Measurements from ENCODE around the gene C1orf35. TPM values are rescaled to one million over a fixed set of nuclear protein-coding genes. Genes with fewer than 3 reads are reported as not detected.
A peak's percentile ranks its signal among the peaks of the same experiment; 100 is the strongest.

C1orf35 gene
- total and polyA plus RNA-seq, 2 of the 4 experiments (the other 2 are of a cell fraction), result 4.3 to 13.0 TPM

GRCh38 chr1:228122921-228123441 is 19.9 kb upstream of the C1orf35 start:
- Histone ChIP-seq H4K91ac (ENCODE audit: insufficient read depth, low read depth, low read length) (no peak overlapping the region), H2AK5ac (ENCODE audit: low read depth, low read length) (no peak overlapping the region), H3K79me1 (ENCODE audit: low read depth in 1 of 2, low read length in 2 of 2) (no peaks in the 10 kb centered on the region), H3K23ac (ENCODE audit: low read depth, low read length) (no peak overlapping the region), H4K8ac (ENCODE audit: low read depth in 2 of 2, low read length in 2 of 2) (no peak overlapping the region), H3K27me3 (ENCODE audit: control insufficient read depth, insufficient read depth, low read length) (peaks cover 20% of the 10 kb centered on the region), H3K18ac (ENCODE audit: low read depth, low read length) (no peak overlapping the region), H2BK5ac (ENCODE audit: low read depth, low read length, poor library complexity, severe bottlenecking) (no peak overlapping the region), H2BK20ac (ENCODE audit: low read depth, low read length) (no peak overlapping the region), H3K36me3 (ENCODE audit: control insufficient read depth, insufficient read depth, low read length) (no peaks in the 10 kb centered on the region), H2AK9ac (replicated peaks; ENCODE audit: low read depth, low read length, poor library complexity) (no peak overlapping the region), H3K4me3 (ENCODE audit: insufficient read depth, low read depth, low read length) (no peak overlapping the region), H2AFZ (replicated peaks; ENCODE audit: low read length, poor library complexity) (no peak overlapping the region), H3K9me1 (ENCODE audit: insufficient read depth, low read length) (no peaks in the 10 kb centered on the region), H4K20me1 (ENCODE audit: insufficient read depth, low read length) (no peaks in the 10 kb centered on the region), H2BK120ac (ENCODE audit: low read depth, low read length) (no peak overlapping the region), H3K27ac (ENCODE audit: insufficient read depth, low read length) (no peak overlapping the region), H3K4me2 (ENCODE audit: low read depth, low read length) (no peak overlapping the region), H3K56ac (ENCODE audit: extremely low read depth, insufficient read depth, low read length) (no peak overlapping the region), H3K4me1 (ENCODE audit: control insufficient read depth, insufficient read depth, low read length) (peaks cover 2% of the 10 kb centered on the region; the same call in 1 of the 2 replicates), H3K4ac (ENCODE audit: low read depth, low read length) (no peak overlapping the region), H2BK15ac (ENCODE audit: low read depth, low read length) (no peak overlapping the region), H4K5ac (ENCODE audit: low read depth, low read length) (no peak overlapping the region), H3K14ac (replicated peaks; ENCODE audit: low read depth, low read length) (no peak overlapping the region), H3K9me3 (ENCODE audit: control insufficient read depth, insufficient read depth, low read length) (no peaks in the 10 kb centered on the region), H3K9ac (ENCODE audit: low read depth, low read length) (no peak overlapping the region)
- DNase-seq (no peak), ATAC-seq (ENCODE audit: low read depth) (no peak)
- BruUV-seq (replicated peaks), result no TSS peak
- in situ Hi-C loops (cut with MboI; ENCODE audit: low sequenced_read_pairs), result no loop called here
- intact Hi-C loops (cut with micrococcal nuclease), result no loop called here
- ChIA-PET POLR2A (ENCODE audit: unreplicated experiment) (no interaction called here), CTCF (interaction anchor here (1.0 kb wide), 1 partner anchor 8 kb away, joined by 3 read pairs; no protein-coding TSS in a partner anchor)
- WGBS, 2 experiments (ENCODE audit: extremely low coverage in 2 of 2, insufficient read length in 1 of 2), result no CpG with 5 or more reads among the region's 1 CpG
- no peak for TF ChIP-seq FOS (IDR thresholded peaks at IDR 0.05; ENCODE audit: low read depth, low read length)
- no peak for TF ChIP-seq RFX5 (IDR thresholded peaks at IDR 0.05; ENCODE audit: low read depth, low read length)
- TF ChIP-seq CEBPB (IDR thresholded peaks at IDR 0.05; ENCODE audit: low read depth, low read length), result 0 out of 2 replicates have a peak, but pooled peaks have one; percentile 40
- dilution Hi-C loops (cut with HindIII; ENCODE audit: low sequenced_read_pairs, unreplicated experiment), result no loop called here

Data from IMR-90 (cell line).